ENCODE measurements around the gene IRGC. TPM values are rescaled to one million over a fixed set of nuclear protein-coding genes. Genes with fewer than 3 reads are reported as not detected.
A peak's percentile ranks its signal among the peaks of the same experiment; 100 is the strongest.

Gene IRGC
- total and polyA plus RNA-seq, 2 of the 4 experiments (the other 2 are of a cell fraction), result not detected

DNA sequence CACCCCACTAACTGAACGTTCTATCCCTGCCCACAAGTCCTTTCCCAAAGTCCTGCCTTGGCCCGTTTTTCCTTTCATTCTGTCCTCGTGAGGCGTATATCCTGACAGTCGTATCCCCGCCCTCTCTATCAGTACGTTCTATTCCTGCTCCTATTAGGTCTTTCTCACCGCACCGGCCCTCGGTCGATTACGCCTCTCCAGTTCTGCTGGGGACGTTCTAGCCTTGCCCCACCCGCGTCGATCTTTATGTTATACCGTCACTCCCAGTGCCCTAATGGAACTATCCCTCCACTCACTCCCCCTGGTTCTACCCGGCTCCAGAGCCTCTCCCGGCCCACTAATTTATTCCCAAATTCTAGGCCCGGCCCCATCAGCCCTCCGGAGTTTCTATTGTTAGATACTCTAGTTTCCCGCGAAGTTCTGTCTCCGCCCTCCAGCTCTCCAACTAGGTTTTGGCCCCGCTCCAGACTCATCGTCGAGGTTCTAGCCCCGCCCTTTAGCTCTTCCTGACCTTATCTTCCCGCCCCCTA is 47.9 kb upstream of the IRGC start:
- H2AFZ ChIP-seq (replicated peaks; ENCODE audit: low read length, poor library complexity), result peak overlapping the region; percentile 6

More for the DNA sequence above, 47.9 kb upstream of the IRGC start:
- Histone ChIP-seq H2BK120ac (ENCODE audit: low read depth, low read length) (no peak overlapping the region), H3K27ac (ENCODE audit: insufficient read depth, low read length) (peak overlapping the region; percentile 1; the same call in 1 of the 2 replicates), H3K4me1 (ENCODE audit: control insufficient read depth, insufficient read depth, low read length) (peaks cover 8% of the 10 kb centered on the region), H4K20me1 (ENCODE audit: insufficient read depth, low read length) (peaks cover 41% of the 10 kb centered on the region), H3K4me3 (ENCODE audit: insufficient read depth, low read depth, low read length) (peak overlapping the region; percentile 38), H3K4me2 (ENCODE audit: low read depth, low read length) (peak overlapping the region; percentile 85), H4K8ac (ENCODE audit: low read depth in 2 of 2, low read length in 2 of 2) (0 out of 4 replicates have a peak overlapping the region, but pooled peaks of 1 of the 2 experiments have one; percentile 11), H3K56ac (ENCODE audit: extremely low read depth, insufficient read depth, low read length) (no peak overlapping the region), H2BK15ac (ENCODE audit: low read depth, low read length) (no peak overlapping the region), H2BK5ac (ENCODE audit: low read depth, low read length, poor library complexity, severe bottlenecking) (no peak overlapping the region), H2AK9ac (replicated peaks; ENCODE audit: low read depth, low read length, poor library complexity) (peak overlapping the region; percentile 13), H3K9me3 (ENCODE audit: control insufficient read depth, insufficient read depth, low read length) (no peaks in the 10 kb centered on the region), H3K23ac (ENCODE audit: low read depth, low read length) (peak overlapping the region; percentile 53; the same call in 1 of the 2 replicates), H3K36me3 (ENCODE audit: control insufficient read depth, insufficient read depth, low read length) (peaks cover 31% of the 10 kb centered on the region), H2AK5ac (ENCODE audit: low read depth, low read length) (no peak overlapping the region), H2BK20ac (ENCODE audit: low read depth, low read length) (no peak overlapping the region), H4K5ac (ENCODE audit: low read depth, low read length) (no peak overlapping the region), H3K9me1 (ENCODE audit: insufficient read depth, low read length) (peaks cover 18% of the 10 kb centered on the region), H3K14ac (replicated peaks; ENCODE audit: low read depth, low read length) (peak overlapping the region; percentile 34), H3K9ac (ENCODE audit: low read depth, low read length) (peak overlapping the region; percentile 37; the same call in 1 of the 2 replicates), H3K18ac (ENCODE audit: low read depth, low read length) (no peak overlapping the region), H3K4ac (ENCODE audit: low read depth, low read length) (no peak overlapping the region; the same call in 1 of the 2 replicates), H3K79me1 (ENCODE audit: low read depth in 1 of 2, low read length in 2 of 2) (peaks cover 36 to 51% of the 10 kb centered on the region in 2 experiments), H4K91ac (ENCODE audit: insufficient read depth, low read depth, low read length) (no peak overlapping the region), H3K27me3 (ENCODE audit: control insufficient read depth, insufficient read depth, low read length) (no peaks in the 10 kb centered on the region)
- dilution Hi-C loops (cut with HindIII; ENCODE audit: low sequenced_read_pairs, unreplicated experiment) (no loop called here), intact Hi-C loops (cut with micrococcal nuclease) (loop anchor here (2.0 to 10.0 kb wide), 2 partner anchors 69 to 563 kb away; no protein-coding TSS in a partner anchor), in situ Hi-C loops (cut with MboI; ENCODE audit: low sequenced_read_pairs) (no loop called here)
- ChIA-PET CTCF (interaction anchor here (0.6 to 1.2 kb wide), 7 partner anchors 58 to 221 kb away, joined by 3 to 4 read pairs (median 3); no protein-coding TSS in a partner anchor), POLR2A (ENCODE audit: unreplicated experiment) (interaction anchor here (1.1 kb wide), 1 partner anchor 75 kb away, joined by 3 read pairs; no protein-coding TSS in a partner anchor)
- 4% methylated on average over 24 of the region's 29 CpGs; no CpG with 5 or more reads in 1 of the 2 experiments for WGBS, 2 experiments (ENCODE audit: extremely low coverage in 2 of 2, insufficient read length in 1 of 2)
- DNase-seq, result peak; percentile 20
- BruUV-seq (replicated peaks), result no TSS peak
- no peak for TF ChIP-seq RCOR1 (IDR thresholded peaks at IDR 0.05; ENCODE audit: insufficient replicate concordance, low read length)
- TF ChIP-seq CHD1 (IDR thresholded peaks at IDR 0.05; ENCODE audit: low read depth, low read length), result no peak
- no peak for TF ChIP-seq NFE2L2 (IDR thresholded peaks at IDR 0.05; ENCODE audit: low read depth, low read length)
- TF ChIP-seq, protein P1, sequence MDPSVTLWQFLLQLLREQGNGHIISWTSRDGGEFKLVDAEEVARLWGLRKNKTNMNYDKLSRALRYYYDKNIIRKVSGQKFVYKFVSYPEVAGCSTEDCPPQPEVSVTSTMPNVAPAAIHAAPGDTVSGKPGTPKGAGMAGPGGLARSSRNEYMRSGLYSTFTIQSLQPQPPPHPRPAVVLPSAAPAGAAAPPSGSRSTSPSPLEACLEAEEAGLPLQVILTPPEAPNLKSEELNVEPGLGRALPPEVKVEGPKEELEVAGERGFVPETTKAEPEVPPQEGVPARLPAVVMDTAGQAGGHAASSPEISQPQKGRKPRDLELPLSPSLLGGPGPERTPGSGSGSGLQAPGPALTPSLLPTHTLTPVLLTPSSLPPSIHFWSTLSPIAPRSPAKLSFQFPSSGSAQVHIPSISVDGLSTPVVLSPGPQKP (IDR thresholded peaks at IDR 0.05; ENCODE audit: borderline replicate concordance, low read depth, low read length), result no peak
- no peak for ATAC-seq (ENCODE audit: low read depth)

Measured in IMR-90 (cell line).